ENCODE results near the gene LPCAT1.
"Not testable (repeated sequence)": the region's sequence is repeated elsewhere in the genome, so short reads cannot be mapped to it uniquely, and the experiment has no call there.

Gene LPCAT1

DNA sequence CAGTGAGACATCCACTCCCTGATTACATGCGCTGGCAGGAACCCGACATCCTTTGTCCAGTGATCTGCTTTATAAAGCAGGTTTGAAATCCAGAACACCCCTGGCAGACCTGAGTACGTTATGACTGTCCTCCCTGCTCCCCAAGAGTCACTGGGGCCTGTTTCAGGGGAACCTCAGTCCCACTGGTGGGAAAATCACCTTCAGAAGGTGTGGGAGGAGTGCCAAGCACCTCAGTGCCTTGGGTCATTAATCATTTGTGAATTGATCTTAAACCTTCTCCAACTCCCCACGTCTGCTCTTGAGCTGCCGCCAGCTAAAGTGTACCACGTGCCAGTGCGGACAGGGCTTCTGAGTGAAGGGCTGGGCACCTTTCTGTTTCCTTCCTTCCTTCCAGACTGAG, 94.7 kb downstream of the LPCAT1 start:
- TF ChIP-seq, protein P1, sequence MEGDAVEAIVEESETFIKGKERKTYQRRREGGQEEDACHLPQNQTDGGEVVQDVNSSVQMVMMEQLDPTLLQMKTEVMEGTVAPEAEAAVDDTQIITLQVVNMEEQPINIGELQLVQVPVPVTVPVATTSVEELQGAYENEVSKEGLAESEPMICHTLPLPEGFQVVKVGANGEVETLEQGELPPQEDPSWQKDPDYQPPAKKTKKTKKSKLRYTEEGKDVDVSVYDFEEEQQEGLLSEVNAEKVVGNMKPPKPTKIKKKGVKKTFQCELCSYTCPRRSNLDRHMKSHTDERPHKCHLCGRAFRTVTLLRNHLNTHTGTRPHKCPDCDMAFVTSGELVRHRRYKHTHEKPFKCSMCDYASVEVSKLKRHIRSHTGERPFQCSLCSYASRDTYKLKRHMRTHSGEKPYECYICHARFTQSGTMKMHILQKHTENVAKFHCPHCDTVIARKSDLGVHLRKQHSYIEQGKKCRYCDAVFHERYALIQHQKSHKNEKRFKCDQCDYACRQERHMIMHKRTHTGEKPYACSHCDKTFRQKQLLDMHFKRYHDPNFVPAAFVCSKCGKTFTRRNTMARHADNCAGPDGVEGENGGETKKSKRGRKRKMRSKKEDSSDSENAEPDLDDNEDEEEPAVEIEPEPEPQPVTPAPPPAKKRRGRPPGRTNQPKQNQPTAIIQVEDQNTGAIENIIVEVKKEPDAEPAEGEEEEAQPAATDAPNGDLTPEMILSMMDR (IDR thresholded peaks at IDR 0.05; ENCODE audit: low read depth, low read length): no peak
- in situ Hi-C loops (cut with HindIII; ENCODE audit: low sequenced_read_pairs): no loop called here
- no peak for DNase-seq (ENCODE audit: low read depth, low spot score)
- no peak overlapping the region for H3K4me3 ChIP-seq (ENCODE audit: low read depth, low read length)

- DNase-seq (ENCODE audit: low read depth, low spot score): no peak
- no peak overlapping the region for H3K4me3 ChIP-seq (ENCODE audit: low read depth, low read length)
- TF ChIP-seq, protein P1 (IDR thresholded peaks at IDR 0.05; ENCODE audit: low read depth, low read length): no peak
- in situ Hi-C loops (cut with HindIII; ENCODE audit: low sequenced_read_pairs): no loop called here
Observed at GRCh38 chr5:1428107-1428506, 95.7 kb downstream of the LPCAT1 start.

- DNase-seq (ENCODE audit: low read depth, low spot score): no peak
- TF ChIP-seq, protein P1 (IDR thresholded peaks at IDR 0.05; ENCODE audit: low read depth, low read length): no peak
- no peak overlapping the region for H3K4me3 ChIP-seq (ENCODE audit: low read depth, low read length)
- in situ Hi-C loops (cut with HindIII; ENCODE audit: low sequenced_read_pairs): no loop called here
Observed at GRCh38 chr5:1424716-1425115, 99.0 kb downstream of the LPCAT1 start.

DNA sequence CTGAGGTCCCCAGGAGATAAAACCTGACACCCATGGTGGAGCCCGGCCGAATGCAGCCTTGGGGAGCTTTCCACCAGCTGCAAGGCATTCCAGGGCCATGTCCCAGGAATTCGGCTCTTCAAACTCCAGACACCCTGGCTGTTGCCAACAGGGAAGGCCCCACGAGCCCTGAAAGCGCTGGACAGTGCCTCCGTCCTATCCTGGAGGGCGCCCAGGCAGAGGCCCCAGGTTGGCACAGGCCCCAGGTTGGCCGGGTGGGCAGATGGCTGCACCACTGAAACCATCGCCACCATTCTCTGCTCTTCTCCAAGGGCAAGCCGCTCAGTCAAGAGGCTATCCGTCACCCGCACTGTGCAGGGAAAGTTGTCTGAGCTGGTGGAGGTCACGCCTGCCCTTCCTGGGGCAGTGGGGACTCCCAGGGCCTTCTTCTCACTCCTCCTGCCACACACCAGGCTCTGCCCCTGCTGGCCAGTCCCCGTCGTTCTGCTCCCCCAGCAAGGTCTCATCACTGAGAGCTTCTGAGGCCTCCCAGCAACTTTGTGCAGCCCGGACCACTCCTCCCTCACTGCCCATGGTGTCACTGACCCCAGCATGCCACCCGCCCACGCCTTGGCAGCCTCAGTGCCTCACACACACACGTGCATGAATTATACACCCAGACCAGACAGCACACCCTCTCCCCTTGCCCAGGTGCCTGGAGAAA, 99.7 kb downstream of the LPCAT1 start:
- TF ChIP-seq, protein P1 (IDR thresholded peaks at IDR 0.05; ENCODE audit: low read depth, low read length): no peak
- no peak for DNase-seq (ENCODE audit: low read depth, low spot score)

DNA sequence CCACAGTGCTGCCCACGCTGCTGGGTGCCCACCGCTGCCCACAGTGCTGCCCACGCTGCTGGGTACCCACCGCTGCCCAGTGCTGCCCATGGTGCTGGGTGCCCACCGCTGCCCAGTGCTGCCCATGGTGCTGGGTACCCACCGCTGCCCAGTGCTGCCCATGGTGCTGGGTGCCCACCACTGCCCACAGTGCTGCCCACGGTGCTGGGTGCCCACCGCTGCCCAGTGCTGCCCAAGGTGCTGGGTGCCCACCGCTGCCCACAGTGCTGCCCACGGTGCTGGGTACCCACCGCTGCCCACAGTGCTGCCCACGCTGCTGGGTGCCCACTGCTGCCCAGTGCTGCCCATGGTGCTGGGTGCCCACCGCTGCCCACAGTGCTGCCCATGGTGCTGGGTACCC, 101.2 kb downstream of the LPCAT1 start:
- H3K4me3 ChIP-seq (ENCODE audit: low read depth, low read length); in situ Hi-C loops (cut with HindIII; ENCODE audit: low sequenced_read_pairs); DNase-seq (ENCODE audit: low read depth, low spot score): not testable (repeated sequence)

More for the DNA sequence above, 99.7 kb downstream of the LPCAT1 start:
- H3K4me3 ChIP-seq (ENCODE audit: low read depth, low read length): no peak overlapping the region
- in situ Hi-C loops (cut with HindIII; ENCODE audit: low sequenced_read_pairs): no loop called here

DNA sequence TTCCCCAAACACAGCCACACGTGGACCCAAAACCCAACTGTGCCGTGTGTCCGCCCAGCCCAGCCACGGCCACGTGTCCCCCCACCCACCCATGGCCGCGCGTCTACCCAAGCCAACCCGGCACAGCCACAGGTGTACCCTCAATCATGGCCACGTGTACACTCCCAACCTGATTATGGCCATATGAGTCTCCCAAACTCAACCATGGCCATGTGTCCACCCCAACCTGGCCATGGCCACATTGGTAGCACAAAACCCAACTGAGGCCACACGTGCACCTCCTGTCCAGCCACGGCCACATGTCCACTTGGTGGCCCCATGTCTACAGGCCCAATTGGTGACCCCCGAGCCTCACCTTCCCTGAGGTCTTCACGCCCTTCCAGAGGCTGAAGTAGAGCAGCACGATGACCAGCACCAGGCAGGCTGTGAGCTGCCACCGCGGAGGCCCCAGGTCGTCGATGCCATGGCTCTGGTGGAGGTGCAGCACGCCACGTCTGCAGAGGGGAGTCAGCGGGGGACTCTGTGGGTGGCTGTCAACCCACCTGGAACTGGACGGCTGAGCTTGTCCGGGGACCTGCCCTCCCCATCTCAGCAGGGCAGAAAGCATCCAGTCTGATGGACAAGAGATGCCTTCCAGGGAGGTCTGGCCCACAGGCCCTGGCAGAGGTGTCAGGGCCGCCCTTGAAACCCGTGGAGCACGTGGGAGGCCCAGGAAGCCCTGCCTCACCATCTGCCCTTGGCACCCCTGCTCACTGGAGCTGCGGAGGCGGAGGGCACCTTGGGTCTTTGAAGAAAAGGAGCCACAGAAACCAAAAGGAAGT, 102.0 kb downstream of the LPCAT1 start:
- no peak for DNase-seq (ENCODE audit: low read depth, low spot score)
- TF ChIP-seq, protein P1 (IDR thresholded peaks at IDR 0.05; ENCODE audit: low read depth, low read length): no peak
- in situ Hi-C loops (cut with HindIII; ENCODE audit: low sequenced_read_pairs): no loop called here
- H3K4me3 ChIP-seq (ENCODE audit: low read depth, low read length): no peak overlapping the region
